Measurements from ENCODE around the gene SYVN1.
"Not testable (repeated sequence)": the region's sequence is repeated elsewhere in the genome, so short reads cannot be mapped to it uniquely, and the experiment has no call there.

The SYVN1 gene
- total RNA-seq: 52.4 to 59.3 reads per million in 2 donors

DNA sequence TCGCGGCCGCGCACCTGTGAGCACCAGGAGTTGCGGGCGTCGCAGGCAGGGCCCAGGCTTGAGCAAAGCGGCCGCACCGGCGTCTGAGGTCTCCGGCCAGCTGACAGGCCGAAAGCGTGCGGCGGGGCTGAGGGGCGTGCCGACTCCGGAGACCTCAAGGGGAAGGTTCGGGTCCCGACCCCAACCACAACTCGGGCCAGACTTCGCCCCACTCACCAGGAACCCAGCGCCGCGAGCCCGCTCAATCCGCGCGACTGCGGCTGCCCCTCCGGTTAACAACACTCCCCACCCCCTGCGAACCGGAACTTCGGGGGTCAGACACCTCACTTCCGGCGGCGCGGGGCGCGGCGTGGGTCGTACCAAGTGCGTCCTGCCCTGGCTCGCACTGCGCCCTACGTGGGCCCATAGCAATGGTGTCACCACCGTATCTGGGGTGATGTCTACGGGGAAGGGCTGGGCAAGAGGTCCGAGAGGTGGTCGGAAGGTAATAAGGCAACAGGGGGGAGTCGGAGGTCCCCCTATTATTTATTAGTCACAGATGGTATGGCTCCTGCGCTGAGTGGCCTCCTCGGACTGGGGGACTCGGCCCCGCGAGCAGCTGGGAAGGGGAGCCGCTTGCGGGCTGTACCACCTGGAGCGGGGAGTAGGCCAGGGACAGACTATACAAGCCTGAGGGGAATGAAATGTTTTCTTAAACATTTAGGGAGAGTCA, at the start of gene SYVN1:
Gene SYVN1, minus strand, starts transcription at position 280 of the 712 bp plus-strand sequence. CDS start 918 bp downstream, outside the sequence.
- DNase-seq: peak; percentile 82

DNA sequence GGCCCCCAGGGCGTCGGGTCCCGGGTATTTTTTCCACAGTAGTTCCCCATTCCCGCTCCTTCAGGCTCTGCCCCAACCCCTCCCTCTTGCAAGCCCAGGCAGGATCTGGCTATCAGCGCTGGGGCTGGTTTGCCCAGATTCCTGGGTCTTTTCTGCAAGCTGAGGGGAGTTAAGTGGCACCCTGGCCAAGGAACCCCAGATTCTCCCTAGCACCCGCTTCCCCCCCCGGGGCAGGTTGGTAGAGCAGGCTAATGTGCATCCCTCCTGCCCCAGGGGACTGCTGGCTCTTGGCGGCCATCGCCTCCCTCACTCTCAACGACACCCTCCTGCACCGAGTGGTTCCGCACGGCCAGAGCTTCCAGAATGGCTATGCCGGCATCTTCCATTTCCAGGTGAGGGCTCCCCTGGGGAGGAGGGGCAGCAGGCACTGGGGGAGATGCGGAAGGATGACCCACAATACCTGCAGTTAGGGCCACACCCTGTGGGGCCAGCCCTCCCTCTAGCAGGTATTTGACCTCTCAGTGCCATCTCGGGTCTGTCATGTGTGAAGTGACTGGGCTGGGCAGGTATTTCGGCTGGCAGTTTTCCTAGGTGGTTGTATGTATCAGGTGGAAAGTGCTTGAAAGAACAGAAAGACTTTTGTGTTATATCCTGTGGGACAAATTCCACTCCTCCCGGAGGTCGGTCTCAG, 49.0 kb upstream of the SYVN1 start:
- DNase-seq: no peak

DNA sequence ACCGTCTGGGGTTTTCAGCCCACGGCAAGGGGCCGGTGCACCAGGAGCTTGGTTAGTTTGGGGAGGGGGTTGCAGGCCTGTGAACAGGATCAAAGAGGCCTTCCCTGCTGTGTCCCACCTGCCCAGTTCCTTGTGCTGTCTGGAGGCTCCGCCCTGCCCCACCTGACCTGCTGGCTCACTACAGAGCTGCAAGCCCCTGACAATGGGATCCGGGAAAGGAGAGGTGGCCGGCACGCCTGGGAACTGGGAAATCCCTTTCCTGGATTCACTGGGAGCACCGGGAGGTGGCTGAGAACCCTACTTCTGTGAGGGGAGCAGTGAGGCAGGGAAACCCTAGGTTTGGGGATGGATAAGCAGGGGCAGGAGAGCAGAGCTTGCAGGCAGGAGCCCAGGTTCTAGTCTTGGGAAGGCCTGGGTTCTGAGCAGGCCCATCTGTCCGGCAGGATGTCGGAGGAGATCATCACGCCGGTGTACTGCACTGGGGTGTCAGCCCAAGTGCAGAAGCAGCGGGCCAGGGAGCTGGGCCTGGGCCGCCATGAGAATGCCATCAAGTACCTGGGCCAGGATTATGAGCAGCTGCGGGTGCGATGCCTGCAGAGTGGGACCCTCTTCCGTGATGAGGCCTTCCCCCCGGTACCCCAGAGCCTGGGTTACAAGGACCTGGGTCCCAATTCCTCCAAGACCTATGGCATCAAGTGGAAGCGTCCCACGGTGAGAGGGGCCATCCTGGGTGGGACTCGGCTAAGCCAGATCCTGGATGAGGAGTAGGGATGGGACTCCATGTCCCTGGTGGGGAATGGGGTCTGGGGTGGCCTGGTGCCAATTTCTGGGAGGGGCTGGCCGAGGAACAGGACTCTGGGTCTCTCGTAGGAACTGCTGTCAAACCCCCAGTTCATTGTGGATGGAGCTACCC, 48.2 kb upstream of the SYVN1 start:
- no peak for DNase-seq

DNA sequence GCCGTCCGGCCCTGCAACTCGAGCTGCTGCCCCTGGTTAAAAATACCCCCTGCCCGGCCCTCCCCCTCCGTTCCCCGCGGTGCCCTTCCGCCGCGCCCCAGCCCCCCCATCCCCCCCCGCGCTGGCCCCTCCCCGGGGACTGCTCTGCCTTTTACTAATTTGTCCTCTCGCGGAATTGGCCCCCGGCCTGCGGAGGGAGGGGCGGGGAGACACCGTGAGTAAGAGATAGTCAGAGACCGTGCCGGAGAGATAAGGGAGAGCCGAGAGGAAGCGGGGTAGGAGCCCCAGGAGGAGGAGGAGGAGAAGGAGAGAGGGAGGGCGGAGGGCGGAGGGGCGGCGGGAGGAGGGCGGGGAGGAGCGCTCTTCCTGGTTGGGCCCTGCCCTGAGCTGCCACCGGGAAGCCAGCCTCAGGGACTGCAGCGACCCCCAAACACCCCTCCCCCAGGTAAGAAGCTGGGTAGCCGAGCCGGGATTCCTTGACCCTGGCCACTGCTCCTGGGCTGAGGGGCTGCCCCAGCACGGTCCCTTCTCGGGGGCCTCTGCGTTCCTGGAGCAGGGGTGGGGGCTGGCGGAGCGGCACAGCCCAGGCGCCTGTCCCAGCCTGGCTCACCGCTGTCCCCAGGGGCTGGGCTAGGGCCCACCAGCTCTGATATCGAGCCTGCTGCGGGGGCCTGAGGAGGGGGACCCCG, 47.4 kb upstream of the SYVN1 start, which contains the start of gene CAPN1:
Gene CAPN1, plus strand, starts transcription at position 360 of the 689 bp plus-strand sequence. CDS start 774 bp downstream, outside the sequence.
- DNase-seq: peak; percentile 38

DNA sequence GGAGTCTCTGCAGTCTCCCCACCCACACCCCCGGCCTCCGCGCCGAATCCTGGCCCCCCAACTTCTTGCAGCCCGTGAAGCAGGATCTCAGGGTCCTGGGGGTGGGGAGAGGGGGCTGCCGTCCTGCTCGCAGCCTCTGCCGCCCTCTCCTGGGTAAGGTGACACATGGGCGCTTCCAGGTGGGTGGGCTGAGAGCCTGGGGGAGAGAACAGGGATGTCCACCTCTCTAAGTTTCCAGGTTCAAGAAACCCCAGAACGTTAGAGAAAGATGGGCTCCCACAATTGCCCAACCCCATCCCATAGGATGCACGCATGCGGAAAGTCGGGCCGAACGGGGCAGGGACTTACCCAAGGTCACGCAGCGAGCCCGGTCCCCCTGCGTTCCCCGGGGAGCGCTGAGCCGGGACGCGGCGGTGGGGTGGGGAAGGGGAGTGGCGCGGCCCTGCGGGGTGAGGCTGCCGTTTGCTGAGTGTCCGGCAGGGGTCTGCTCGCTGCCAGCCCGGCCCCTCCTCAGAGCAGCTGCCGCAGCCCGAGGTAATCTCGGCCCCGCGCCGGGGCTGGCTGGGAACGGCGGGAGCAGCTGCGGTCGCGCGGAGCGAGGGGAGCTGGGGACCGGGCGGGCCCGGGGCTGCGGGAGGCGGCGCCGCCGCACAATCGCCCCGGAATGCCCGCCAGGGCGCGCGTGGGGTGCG, 46.7 kb upstream of the SYVN1 start:
- DNase-seq: peak; percentile 36

GRCh38 chr11:65174571-65175010, 40.3 kb upstream of the SYVN1 start:
- not testable (repeated sequence) for DNase-seq

- no peak for DNase-seq
These were observed 38.3 kb upstream of the SYVN1 start for GRCh38 chr11:65172600-65172999.

DNA sequence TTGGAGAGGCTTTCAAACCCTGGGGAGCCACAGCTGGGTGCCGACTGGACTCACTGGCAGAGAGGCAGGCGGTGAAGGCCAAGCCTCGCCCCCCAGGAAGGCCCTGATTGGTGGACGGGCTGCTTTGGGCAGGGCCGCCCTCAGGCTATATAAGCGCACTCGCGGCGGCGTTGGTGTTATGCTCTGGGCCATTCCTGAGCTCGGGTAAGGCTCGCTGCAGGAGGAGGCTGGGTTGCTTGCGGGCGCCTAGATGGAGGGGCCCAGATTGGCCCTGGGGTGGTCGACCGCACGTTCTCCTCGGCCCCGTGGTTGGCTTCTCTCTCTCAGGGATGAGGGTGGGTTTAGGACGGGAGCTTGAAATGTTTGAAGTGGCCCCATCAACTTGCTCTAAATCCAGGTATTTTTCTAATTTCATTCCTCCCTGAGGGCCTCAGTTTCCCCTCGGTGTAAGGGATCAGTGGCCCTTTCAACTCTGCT, 35.8 kb upstream of the SYVN1 start, which contains the start of gene SPDYC:
Gene SPDYC, plus strand, starts transcription at position 176 of the 477 bp plus-strand sequence. CDS start 1,125 bp downstream, outside the sequence.
- DNase-seq: no peak

GRCh38 chr11:65169164-65169641, 34.9 kb upstream of the SYVN1 start:
- DNase-seq: no peak

DNA sequence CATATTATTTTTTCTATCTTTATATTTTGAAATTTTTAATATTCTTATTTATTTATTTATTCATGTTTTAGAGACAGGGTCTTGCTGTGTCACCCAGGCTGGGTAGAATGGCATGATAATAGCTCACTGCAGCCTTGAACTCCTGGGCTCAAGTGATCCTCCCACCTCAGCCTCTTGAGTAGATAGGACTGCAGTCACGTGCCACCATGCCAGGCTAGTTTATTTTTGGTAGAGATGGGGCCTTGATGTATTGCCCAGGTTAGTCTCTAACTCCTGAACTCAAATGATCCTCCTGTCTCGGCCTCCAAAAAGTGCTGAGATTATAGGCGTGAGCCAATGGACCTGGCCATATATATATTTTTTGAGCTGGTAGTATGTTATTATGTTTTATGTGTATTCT, 33.3 kb upstream of the SYVN1 start:
- DNase-seq: no peak

DNA sequence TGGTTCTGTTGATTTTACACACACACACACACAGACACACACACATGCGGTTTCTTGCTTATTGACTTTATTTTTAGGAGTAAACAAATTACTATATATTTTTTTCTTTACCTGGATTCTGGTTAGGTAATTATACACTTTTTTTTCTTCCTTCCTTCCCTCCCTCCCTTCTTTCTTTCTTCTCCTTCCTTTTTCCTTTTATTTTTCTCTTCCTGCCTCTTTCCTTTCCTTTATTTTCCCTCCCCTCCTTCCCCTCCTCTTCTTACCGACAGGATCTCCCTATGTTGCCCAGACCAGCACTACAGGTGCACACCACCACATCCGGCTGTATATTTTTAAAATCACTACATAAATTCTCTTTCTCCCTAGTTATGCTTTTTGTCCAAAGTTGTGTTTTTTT, 32.6 kb upstream of the SYVN1 start:
- no peak for DNase-seq

DNA sequence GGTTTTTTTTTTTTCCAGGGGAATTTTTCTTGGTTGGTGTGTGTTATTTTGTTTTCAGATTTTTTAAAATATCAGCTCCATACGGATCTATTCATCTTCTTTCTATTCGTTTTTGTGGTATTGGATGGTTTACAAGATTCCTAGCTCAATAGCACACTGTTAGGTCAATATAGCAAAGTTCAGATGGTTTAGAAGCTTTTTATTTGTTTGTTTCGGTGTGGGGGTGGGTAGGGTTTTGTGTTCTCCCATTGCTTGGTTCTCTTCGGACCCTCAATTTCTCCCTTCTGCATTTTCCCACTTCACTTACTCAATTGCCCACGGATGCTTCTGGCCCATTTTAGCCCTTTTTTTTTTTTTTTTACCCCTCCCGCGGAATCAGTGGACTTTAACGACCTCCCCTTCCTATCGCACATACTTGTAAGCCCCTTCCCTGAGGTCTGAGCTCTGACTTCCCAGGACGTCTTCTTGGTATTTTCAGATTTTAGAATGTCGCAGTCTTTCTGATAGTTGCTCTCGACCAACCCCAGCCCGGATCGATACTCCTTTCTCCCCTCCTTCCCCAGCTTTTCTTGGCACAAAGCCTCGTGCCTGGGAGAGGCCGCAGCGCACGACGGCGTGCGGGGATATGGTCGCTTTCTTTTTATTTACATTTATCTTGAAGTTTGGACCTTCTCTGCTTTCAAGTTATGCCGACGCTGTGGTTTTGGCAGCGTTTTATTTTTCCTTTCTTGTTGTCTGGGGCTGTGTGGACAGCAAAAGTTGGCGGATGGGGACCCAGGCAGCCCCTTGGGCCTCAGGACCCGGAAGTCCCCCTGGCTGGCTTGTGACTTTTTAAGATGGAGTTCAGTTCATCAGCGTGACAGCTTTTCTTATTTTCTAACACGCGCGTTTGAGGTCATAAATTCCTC, 31.3 kb upstream of the SYVN1 start:
- no peak for DNase-seq

DNA sequence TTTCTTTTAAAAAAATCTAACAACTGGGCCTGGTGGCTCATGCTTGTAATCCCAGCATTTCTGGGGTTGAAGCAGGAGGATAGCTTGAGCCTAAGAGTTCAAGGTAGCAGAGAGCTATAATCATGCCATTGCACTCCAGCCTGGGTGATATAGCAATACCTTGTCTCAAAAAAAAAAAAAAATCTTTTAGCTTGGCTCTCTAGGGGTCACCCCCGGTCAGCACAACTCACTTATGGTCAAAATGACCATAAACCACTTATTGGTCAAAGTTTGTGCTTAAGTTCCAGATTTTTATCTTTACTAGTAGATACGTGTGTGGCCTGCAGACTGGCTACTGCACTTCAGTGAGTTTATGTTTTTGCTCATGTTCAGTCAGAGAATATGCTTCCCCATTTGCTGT, 29.4 kb upstream of the SYVN1 start:
- no peak for DNase-seq

- no peak for DNase-seq
These were observed 26.3 kb upstream of the SYVN1 start for GRCh38 chr11:65160643-65161042.

GRCh38 chr11:65159012-65159411, 24.7 kb upstream of the SYVN1 start:
- no peak for DNase-seq

- no peak for DNase-seq
These were observed 23.0 kb upstream of the SYVN1 start for GRCh38 chr11:65157336-65157735.

DNA sequence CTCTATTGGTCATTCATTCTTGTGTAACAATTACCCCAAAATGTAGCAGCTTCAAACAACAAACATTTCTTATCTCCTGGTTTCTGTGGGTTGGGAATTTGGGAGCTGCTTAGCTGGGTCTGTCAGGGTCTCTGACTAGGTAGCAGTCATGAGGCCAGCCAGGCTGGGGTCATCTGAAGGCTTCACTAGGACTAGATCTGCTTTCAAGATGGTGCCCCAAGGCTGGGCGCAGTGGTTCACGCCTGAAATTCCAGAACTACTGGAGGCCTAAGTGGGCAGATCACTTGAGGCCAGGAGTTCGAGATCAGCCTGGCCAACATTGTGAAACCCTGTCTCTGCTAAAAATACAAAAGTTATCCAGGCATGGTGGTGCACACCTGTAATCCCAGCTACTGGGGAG, 22.6 kb upstream of the SYVN1 start:
- DNase-seq: no peak

- no peak for DNase-seq
These were observed 21.9 kb upstream of the SYVN1 start for GRCh38 chr11:65156256-65156655.

DNA sequence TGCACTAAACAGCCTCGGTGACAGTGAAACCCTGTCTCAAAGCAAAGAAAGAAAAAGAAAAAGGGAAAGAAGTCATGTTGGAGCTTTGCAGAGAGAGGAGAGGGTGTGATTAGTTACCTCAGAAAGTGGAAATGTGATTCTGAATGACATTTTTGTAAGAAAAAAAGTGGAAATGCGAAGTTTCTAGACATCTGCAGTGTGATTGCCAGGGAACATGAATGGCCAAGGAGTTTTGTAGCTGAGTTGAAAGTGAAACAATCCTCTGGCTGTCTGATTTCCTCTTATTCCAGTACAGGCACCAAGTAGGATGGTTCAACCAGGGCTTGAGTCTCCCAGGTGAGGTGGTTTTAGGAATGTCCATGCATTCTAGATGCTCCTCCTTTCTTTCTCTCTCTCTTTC, 17.8 kb upstream of the SYVN1 start:
- no peak for DNase-seq

GRCh38 chr11:65151331-65151899, 17.1 kb upstream of the SYVN1 start:
- no peak for DNase-seq
